GM12864 (cell line): ENCODE measurements around the gene TTF2.

Experiments
- DNase-seq: peaks from one replicate; pipeline ENCODE4 v3.0.0-alpha.2; 2011; ENCODE audit warnings: low read depth
- H3K4me3 ChIP-seq: 2 replicates; pipeline ENCODE4 v1.5.1; 2011; ENCODE audit warnings: mild to moderate bottlenecking, low read depth, low read length, control low read depth
- CTCF ChIP-seq: IDR thresholded peaks from 2 replicates; pipeline ENCODE4 v1.5.1; 2011; ENCODE audit warnings: low read depth, mild to moderate bottlenecking, moderate library complexity, low read length, control low read depth, inconsistent platforms; ENCODE audit errors: missing control alignments

The TTF2 gene

GRCh38 chr1:117020526-117021156 lies 39.5 kb upstream of the TTF2 start:
- no peak for DNase-seq
- TF ChIP-seq CTCF, result no peak
- no peak overlapping the region for H3K4me3 ChIP-seq

GRCh38 chr1:117022114-117022513 lies 38.0 kb upstream of the TTF2 start:
- H3K4me3 ChIP-seq, result no peak overlapping the region
- TF ChIP-seq CTCF, result no peak
- no peak for DNase-seq

- no peak for TF ChIP-seq CTCF
- H3K4me3 ChIP-seq, result no peak overlapping the region
Observed at GRCh38 chr1:117025568-117025967, 34.6 kb upstream of the TTF2 start.

GRCh38 chr1:117026361-117026760 lies 33.8 kb upstream of the TTF2 start:
- DNase-seq, result no peak
- no peak overlapping the region for H3K4me3 ChIP-seq

More at GRCh38 chr1:117025568-117025967, 34.6 kb upstream of the TTF2 start:
- no peak for DNase-seq

GRCh38 chr1:117029685-117030084 lies 30.4 kb upstream of the TTF2 start:
- DNase-seq, result no peak
- no peak overlapping the region for H3K4me3 ChIP-seq
- no peak for TF ChIP-seq CTCF

More at GRCh38 chr1:117026361-117026760, 33.8 kb upstream of the TTF2 start:
- TF ChIP-seq CTCF, result no peak

GRCh38 chr1:117030271-117030877 lies 29.8 kb upstream of the TTF2 start:
- DNase-seq, result no peak
- no peak overlapping the region for H3K4me3 ChIP-seq
- no peak for TF ChIP-seq CTCF

GRCh38 chr1:117032266-117032665 lies 27.9 kb upstream of the TTF2 start:
- DNase-seq, result no peak
- no peak overlapping the region for H3K4me3 ChIP-seq
- no peak for TF ChIP-seq CTCF
